Astrocyte (in vitro differentiated cells and primary cell): ENCODE data around the gene PSENEN.

Experiments
- CTCF ChIP-seq: IDR thresholded peaks from 2 replicates; pipeline ENCODE4 v1.5.1; 2011; ENCODE audit warnings: low read depth, mild to moderate bottlenecking, inconsistent platforms, low read length, moderate library complexity; ENCODE audit not compliant: insufficient read depth
- EZH2 ChIP-seq: IDR thresholded peaks from 2 replicates; pipeline ENCODE4 v1.6.1; 2012; ENCODE audit warnings: mild to moderate bottlenecking, low read length, inconsistent platforms; ENCODE audit not compliant: insufficient read depth

DNA sequence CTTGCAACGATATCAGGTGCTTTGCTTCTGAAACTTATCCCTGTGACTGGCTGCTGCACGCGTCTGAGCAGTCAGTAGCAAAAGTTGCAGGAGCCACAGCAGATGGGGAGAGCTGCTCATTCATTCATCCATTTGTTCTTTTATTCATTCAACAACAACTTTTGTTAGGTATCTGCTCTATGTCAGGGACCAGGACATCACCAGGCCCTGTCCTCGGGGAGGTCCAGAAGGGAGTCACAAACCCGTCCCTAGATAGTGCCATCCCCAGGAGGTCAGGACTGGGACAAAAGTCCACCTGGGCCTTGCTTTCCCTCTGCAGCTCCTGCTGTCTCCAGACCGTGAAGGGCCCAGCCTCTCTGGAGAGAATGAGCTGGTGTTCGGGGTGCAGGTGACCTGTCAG lies 32.5 kb downstream of the PSENEN start:
- TF ChIP-seq CTCF (no peak), EZH2 (no peak)
